ENCODE results near the gene ENKUR. TPM values are rescaled to one million over a fixed set of nuclear protein-coding genes. Genes with fewer than 3 reads are reported as not detected.

ENKUR gene
- total RNA-seq, 4 donors from 2014 or later, result 0.33 to 0.73 TPM; not detected in 2

GRCh38 chr10:24935504-24936292, 80.3 kb downstream of the ENKUR start:
- H3K27me3 ChIP-seq, result no peaks in the 10 kb centered on the region
- TF ChIP-seq POLR2A (IDR thresholded peaks at IDR 0.05), result no peak
- TF ChIP-seq CTCF (IDR thresholded peaks at IDR 0.05), result no peak
- 85% methylated on average over 8 of the region's 8 CpGs for WGBS, 2 donors
- no peak overlapping the region for H3K27ac ChIP-seq
- H3K36me3 ChIP-seq, result no peaks in the 10 kb centered on the region
- H3K9me3 ChIP-seq, result no peaks in the 10 kb centered on the region
- H3K4me1 ChIP-seq, result no peaks in the 10 kb centered on the region
- intact Hi-C loops (cut with DNase I), result no loop called here
- no peak overlapping the region for H3K4me3 ChIP-seq (replicated peaks in 1 of 3)
- DNase-seq, result no peak

Small RNAs within 50 kb of the gene (small RNA-seq; reads per million reads assigned to genes)
- gene AL512598.1, result not detected

Other genes with a start within 250 kb of the ENKUR start
- gene PRTFDC1, start 63.6 kb downstream of the ENKUR start, total RNA-seq, result 1 to 10 TPM; 2.9 to 8.7 (median 5.6) TPM
- 10 to 100 TPM in 1 of 4 donors, 1 to 10 TPM in 3; 5.8 to 10.1 (median 8.2) TPM for gene THNSL1, start 454 bp upstream of the ENKUR start, total RNA-seq
- 1 to 10 TPM in 3 of 4 donors, under 1 TPM in 1; 0.13 to 1.9 (median 1.2) TPM for gene GPR158, start 158.8 kb upstream of the ENKUR start, total RNA-seq

Data from thyroid gland (tissue), 4 donors.